Osteoblast (primary cell): ENCODE measurements around the gene PTH1R. TPM values are rescaled to one million over a fixed set of nuclear protein-coding genes. Genes with fewer than 3 reads are reported as not detected.
A peak's percentile ranks its signal among the peaks of the same experiment; 100 is the strongest.

ENCODE experiments used
- DNase-seq: peaks from one replicate; pipeline ENCODE4 v3.0.0; 2011; ENCODE audit warnings: low spot score, mixed read lengths; ENCODE audit not compliant: insufficient read length; ENCODE audit errors: missing footprints
- H2AFZ ChIP-seq: 2 replicates; pipeline ENCODE4 v1.6.0; 2011; ENCODE audit warnings: mild to moderate bottlenecking, low read length
- H3K27ac ChIP-seq: 2 replicates; pipeline ENCODE4 v1.5.1; 2011; ENCODE audit warnings: mild to moderate bottlenecking, low read depth, low read length, moderate library complexity
- H3K27me3 ChIP-seq: 2 replicates; pipeline ENCODE4 v1.6.0; 2012; ENCODE audit warnings: mild to moderate bottlenecking, control low read depth, inconsistent platforms, low read length, moderate library complexity; ENCODE audit not compliant: insufficient read depth
- H3K36me3 ChIP-seq: 2 replicates; pipeline ENCODE4 v1.5.1; 2011; ENCODE audit warnings: mild to moderate bottlenecking, low read length, control low read depth, moderate library complexity; ENCODE audit not compliant: insufficient read depth
- H3K4me1 ChIP-seq: 2 replicates; pipeline ENCODE4 v1.5.1; 2011; ENCODE audit warnings: mild to moderate bottlenecking, low read length, control low read depth, moderate library complexity; ENCODE audit not compliant: insufficient read depth
- H3K4me2 ChIP-seq: 2 replicates; pipeline ENCODE4 v1.6.0; 2011; ENCODE audit warnings: mild to moderate bottlenecking, low read length; ENCODE audit not compliant: insufficient read depth
- H3K4me3 ChIP-seq: fragments of 200-600 bp; sonication (generic); 3 replicates; pipeline ENCODE4 v1.5.1; 2012; ENCODE audit warnings: mild to moderate bottlenecking, low read length, inconsistent platforms; ENCODE audit not compliant: insufficient read depth
- H3K79me2 ChIP-seq: 2 replicates; pipeline ENCODE4 v1.6.0; 2012; ENCODE audit warnings: mild to moderate bottlenecking, low read length, control low read depth, inconsistent platforms; ENCODE audit not compliant: insufficient read depth
- H3K9me3 ChIP-seq: 2 replicates; pipeline ENCODE4 v1.5.1; 2011; ENCODE audit warnings: low read depth, low read length, control low read depth
- H4K20me1 ChIP-seq: 2 replicates; pipeline ENCODE4 v1.6.0; 2012; ENCODE audit warnings: mild to moderate bottlenecking, low read length, control low read depth; ENCODE audit not compliant: insufficient read depth
- total RNA-seq: library from RNA; depleted of rRNA; stranded (reverse); fragments of >200 nt; gene quantifications from 2 replicates; pipeline ENCODE4 v1.2.3, GENCODE V29; 2012
- TF ChIP-seq, protein P1 (sequence below): IDR thresholded peaks from 2 replicates; pipeline ENCODE4 v1.5.1; 2011; ENCODE audit warnings: mild to moderate bottlenecking, low read depth, low read length, moderate library complexity; ENCODE audit errors: extremely low read depth

Gene PTH1R
- total RNA-seq, 1 donor: 0.36 TPM

DNA sequence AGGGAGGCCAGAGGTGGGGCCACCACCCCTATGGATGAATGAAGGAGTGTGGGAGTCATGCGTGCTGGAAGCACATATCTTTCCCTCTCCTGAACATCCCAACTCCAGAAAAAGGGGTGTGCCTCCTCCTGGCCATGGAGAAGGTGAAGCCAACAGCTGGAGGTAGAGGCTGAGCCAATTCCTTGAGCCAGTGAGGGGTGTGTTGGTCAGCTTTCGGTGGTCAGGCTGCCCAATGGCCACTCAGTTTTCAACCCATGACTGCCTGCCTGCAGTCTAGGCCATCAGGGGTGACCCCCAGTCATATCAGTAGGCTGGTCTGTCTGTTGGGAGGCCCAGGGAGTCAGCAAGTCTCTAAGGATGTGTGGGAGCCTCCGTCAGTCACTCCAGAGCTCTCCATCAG, 13.6 kb downstream of the PTH1R start:
- Histone ChIP-seq H3K4me3 (no peak overlapping the region), H3K9me3 (no peaks in the 10 kb centered on the region), H3K36me3 (no peaks in the 10 kb centered on the region), H3K27me3 (peaks cover 61% of the 10 kb centered on the region), H2AFZ (no peak overlapping the region), H3K4me2 (no peak overlapping the region), H3K27ac (no peak overlapping the region), H3K79me2 (no peaks in the 10 kb centered on the region), H4K20me1 (peaks cover 3% of the 10 kb centered on the region), H3K4me1 (no peaks in the 10 kb centered on the region)
- DNase-seq: no peak
- TF ChIP-seq, protein P1, sequence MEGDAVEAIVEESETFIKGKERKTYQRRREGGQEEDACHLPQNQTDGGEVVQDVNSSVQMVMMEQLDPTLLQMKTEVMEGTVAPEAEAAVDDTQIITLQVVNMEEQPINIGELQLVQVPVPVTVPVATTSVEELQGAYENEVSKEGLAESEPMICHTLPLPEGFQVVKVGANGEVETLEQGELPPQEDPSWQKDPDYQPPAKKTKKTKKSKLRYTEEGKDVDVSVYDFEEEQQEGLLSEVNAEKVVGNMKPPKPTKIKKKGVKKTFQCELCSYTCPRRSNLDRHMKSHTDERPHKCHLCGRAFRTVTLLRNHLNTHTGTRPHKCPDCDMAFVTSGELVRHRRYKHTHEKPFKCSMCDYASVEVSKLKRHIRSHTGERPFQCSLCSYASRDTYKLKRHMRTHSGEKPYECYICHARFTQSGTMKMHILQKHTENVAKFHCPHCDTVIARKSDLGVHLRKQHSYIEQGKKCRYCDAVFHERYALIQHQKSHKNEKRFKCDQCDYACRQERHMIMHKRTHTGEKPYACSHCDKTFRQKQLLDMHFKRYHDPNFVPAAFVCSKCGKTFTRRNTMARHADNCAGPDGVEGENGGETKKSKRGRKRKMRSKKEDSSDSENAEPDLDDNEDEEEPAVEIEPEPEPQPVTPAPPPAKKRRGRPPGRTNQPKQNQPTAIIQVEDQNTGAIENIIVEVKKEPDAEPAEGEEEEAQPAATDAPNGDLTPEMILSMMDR: no peak

DNA sequence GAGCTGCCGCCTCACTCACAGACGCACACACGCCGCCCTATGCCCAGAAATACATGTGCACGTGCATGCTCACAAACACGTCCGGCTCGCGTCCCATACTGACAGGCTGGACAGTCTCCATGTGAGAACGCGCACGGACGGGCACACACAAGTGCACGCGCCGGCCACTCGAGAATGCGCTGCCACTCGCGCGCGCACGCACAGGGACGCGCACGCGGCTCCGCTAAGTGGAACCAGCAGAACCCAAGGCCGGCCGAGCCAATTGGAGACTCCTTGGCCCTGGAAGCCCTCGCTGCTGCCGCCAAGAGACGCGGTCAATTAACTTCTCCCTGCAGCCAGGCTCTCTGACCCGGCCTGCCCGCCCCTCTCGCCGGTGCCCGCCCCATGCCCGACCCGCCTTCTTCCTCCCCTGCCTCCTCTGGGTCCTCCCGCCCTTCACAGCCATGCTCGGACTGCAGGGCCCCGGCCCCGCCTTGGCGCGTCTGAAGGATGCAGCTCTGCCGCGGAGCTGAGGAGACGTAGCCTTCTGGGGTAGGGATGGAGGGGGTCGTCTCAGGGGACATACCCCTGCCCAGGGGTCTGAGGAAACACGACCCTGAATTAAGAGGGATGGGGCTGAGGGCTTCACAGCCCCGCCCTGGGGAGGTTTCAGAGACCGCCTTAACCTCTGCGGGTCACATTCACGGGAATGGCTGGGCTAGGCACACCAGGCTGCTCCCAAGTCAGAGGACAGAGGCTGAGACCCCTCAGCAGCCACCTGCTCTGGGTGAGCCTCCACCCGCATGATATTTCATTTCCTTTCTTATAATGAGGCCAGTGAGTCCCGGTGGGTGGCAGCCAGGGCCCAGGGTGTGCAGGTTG, 15.0 kb downstream of the PTH1R start:
- Histone ChIP-seq H3K36me3 (no peaks in the 10 kb centered on the region), H3K9me3 (no peaks in the 10 kb centered on the region), H3K27ac (no peak overlapping the region), H3K4me2 (peak overlapping the region; percentile 78), H3K4me1 (no peaks in the 10 kb centered on the region), H3K27me3 (peaks cover 54% of the 10 kb centered on the region), H4K20me1 (peaks cover 3% of the 10 kb centered on the region), H3K4me3 (peak overlapping the region; percentile 64), H3K79me2 (no peaks in the 10 kb centered on the region), H2AFZ (peak overlapping the region; percentile 46)
- DNase-seq: peak; percentile 98
- TF ChIP-seq, protein P1: no peak

DNA sequence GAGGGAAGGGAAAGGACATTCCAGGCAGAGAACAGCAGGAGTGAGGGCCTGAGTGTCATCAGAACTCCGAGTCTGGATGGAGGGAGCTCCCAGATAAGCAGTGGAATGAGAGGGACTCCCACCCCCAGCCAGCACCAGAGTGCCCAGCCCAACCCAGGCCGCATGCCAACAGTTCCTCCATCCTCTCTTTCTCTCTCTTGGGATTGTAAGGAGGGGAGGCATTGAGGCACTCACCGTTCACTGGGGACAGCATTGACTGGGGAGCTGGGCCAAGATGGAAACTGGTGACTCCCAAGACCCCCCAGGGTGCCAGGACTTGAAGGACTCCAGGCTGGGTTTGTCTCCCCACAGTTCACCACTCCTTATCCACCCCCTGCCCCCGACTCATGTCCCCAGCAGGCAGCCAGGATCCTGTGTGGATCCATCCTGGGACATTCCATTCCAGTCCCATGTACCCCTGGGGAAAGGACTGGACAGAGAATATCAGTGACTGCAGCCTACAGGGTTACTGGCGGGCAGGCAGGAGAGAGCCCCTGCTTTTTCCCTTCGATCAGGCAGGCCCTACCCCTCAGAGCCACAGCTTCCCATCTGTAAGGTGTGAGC, 15.7 kb downstream of the PTH1R start:
- Histone ChIP-seq H4K20me1 (peaks cover 3% of the 10 kb centered on the region), H3K27me3 (peaks cover 50% of the 10 kb centered on the region)

More for the DNA sequence above, 15.7 kb downstream of the PTH1R start:
- Histone ChIP-seq H3K36me3 (no peaks in the 10 kb centered on the region), H3K4me2 (no peak overlapping the region), H3K4me3 (no peak overlapping the region), H2AFZ (no peak overlapping the region), H3K9me3 (no peaks in the 10 kb centered on the region), H3K4me1 (no peaks in the 10 kb centered on the region), H3K79me2 (no peaks in the 10 kb centered on the region), H3K27ac (no peak overlapping the region)
- TF ChIP-seq, protein P1: no peak
- peak; percentile 79 for DNase-seq
